WTC11 (cell line): ENCODE data around the gene SPO11. TPM values are rescaled to one million over a fixed set of nuclear protein-coding genes. Genes with fewer than 3 reads are reported as not detected.

ENCODE experiments used
- ATAC-seq: fragments of 200-7000 bp; cut with Tn5 transposase; 2 replicates; pipeline ENCODE4 v1.10.0; 2021; ENCODE audit warnings: mild to moderate bottlenecking, moderate library complexity
- CTCF ChIA-PET: fragments of 300-600 bp; sonication (Branson Sonifier 250); formaldehyde crosslinking; loops from one replicate; lab custom pipeline; 2021; ENCODE audit warnings: antibody characterized with exemption; lab: Charles Lee
- POLR2A ChIA-PET: fragments of 350-600 bp; sonication (Branson Sonifier 250); formaldehyde crosslinking; loops from one replicate; lab custom pipeline; 2021; ENCODE audit warnings: antibody characterized with exemption; lab: Charles Lee
- DNase-seq: peaks from one replicate; pipeline ENCODE4 v3.0.0; 2021; ENCODE audit warnings: low spot score
- H3K27ac Mint-ChIP-seq: 2 replicates; pipeline ENCODE4 v1.8.0; 2021; ENCODE audit warnings: mixed read lengths
- H3K27me3 Mint-ChIP-seq: 2 replicates; pipeline ENCODE4 v1.8.0; 2021; ENCODE audit warnings: low read depth, mild to moderate bottlenecking, moderate library complexity, mixed read lengths
- H3K36me3 Mint-ChIP-seq: 2 replicates; pipeline ENCODE4 v1.8.0; 2021; ENCODE audit warnings: mixed read lengths
- H3K4me1 Mint-ChIP-seq: 2 replicates; pipeline ENCODE4 v1.8.0; 2022; ENCODE audit warnings: mixed read lengths
- H3K4me3 Mint-ChIP-seq: 2 replicates; pipeline ENCODE4 v1.8.0; 2021; ENCODE audit warnings: mild to moderate bottlenecking, moderate library complexity, mixed read lengths
- H3K9me3 Mint-ChIP-seq: 2 replicates; pipeline ENCODE4 v1.8.0; 2021; ENCODE audit warnings: mixed read lengths
- ATF1 ChIP-seq: sonication (generic); formaldehyde crosslinking; IDR thresholded peaks from 2 replicates; pipeline ENCODE4 v1.8.1; 2023; ENCODE audit warnings: mild to moderate bottlenecking, moderate library complexity, missing genetic modification reagents
- CBFB ChIP-seq: sonication (generic); formaldehyde crosslinking; IDR thresholded peaks from 2 replicates; pipeline ENCODE4 v1.8.1; 2022; ENCODE audit warnings: mild to moderate bottlenecking, low read depth, missing genetic modification reagents
- FOXJ3 ChIP-seq: sonication (generic); formaldehyde crosslinking; IDR thresholded peaks from 2 replicates; pipeline ENCODE4 v1.9.0; 2021; ENCODE audit warnings: missing genetic modification reagents, mild to moderate bottlenecking, borderline replicate concordance
- GABPB1 ChIP-seq: sonication (generic); formaldehyde crosslinking; IDR thresholded peaks from 2 replicates; pipeline ENCODE4 v1.8.1; 2023; ENCODE audit warnings: mild to moderate bottlenecking, missing genetic modification reagents
- KAT7 ChIP-seq: sonication (generic); formaldehyde crosslinking; IDR thresholded peaks from 2 replicates; pipeline ENCODE4 v1.8.1; 2023; ENCODE audit warnings: missing genetic modification reagents, mild to moderate bottlenecking, borderline replicate concordance
- NFATC4 ChIP-seq: fragments of 250-450 bp; sonication (Bioruptor Pico); IDR thresholded peaks from 2 replicates; pipeline ENCODE4 v1.9.0; 2021; ENCODE audit warnings: mild to moderate bottlenecking
- NFE2L1 ChIP-seq: sonication (generic); formaldehyde crosslinking; IDR thresholded peaks from 2 replicates; pipeline ENCODE4 v1.8.1; 2023; ENCODE audit warnings: missing genetic modification reagents
- TP53 ChIP-seq: sonication (generic); formaldehyde crosslinking; IDR thresholded peaks from 2 replicates; pipeline ENCODE4 v1.8.1; 2023; ENCODE audit warnings: mild to moderate bottlenecking, missing genetic modification reagents
- ZNF219 ChIP-seq: sonication (generic); formaldehyde crosslinking; IDR thresholded peaks from 2 replicates; pipeline ENCODE4 v1.8.0; 2023; ENCODE audit warnings: missing genetic modification reagents, mild to moderate bottlenecking, borderline replicate concordance
- ZNF317 ChIP-seq: sonication (generic); formaldehyde crosslinking; IDR thresholded peaks from 2 replicates; pipeline ENCODE4 v1.8.1; 2023; ENCODE audit warnings: low read depth, mild to moderate bottlenecking, moderate library complexity, missing genetic modification reagents, borderline replicate concordance
- ZNF671 ChIP-seq: fragments of 250-450 bp; sonication (Bioruptor Pico); IDR thresholded peaks from 2 replicates; pipeline ENCODE4 v1.8.0; 2021; ENCODE audit warnings: mild to moderate bottlenecking
- total RNA-seq: library from RNA; stranded (reverse); gene quantifications from 3 replicates; pipeline ENCODE4 v1.2.3, GENCODE V29; 2021
- TF ChIP-seq, protein P1 (sequence below): sonication (generic); formaldehyde crosslinking; IDR thresholded peaks from 2 replicates; pipeline ENCODE4 v1.8.0; 2023; ENCODE audit warnings: missing genetic modification reagents, mild to moderate bottlenecking, borderline replicate concordance
- TF ChIP-seq, protein P2 (sequence below): sonication (generic); formaldehyde crosslinking; IDR thresholded peaks from 2 replicates; pipeline ENCODE4 v1.8.1; 2023; ENCODE audit warnings: mild to moderate bottlenecking, missing genetic modification reagents, moderate library complexity
- TF ChIP-seq, protein P3 (sequence below): fragments of 250-450 bp; sonication (Bioruptor Pico); IDR thresholded peaks from 2 replicates; pipeline ENCODE4 v1.9.0; 2021; ENCODE audit warnings: mild to moderate bottlenecking, borderline replicate concordance
- TF ChIP-seq, protein P4 (sequence below): fragments of 250-450 bp; sonication (Bioruptor Pico); IDR thresholded peaks from 2 replicates; pipeline ENCODE4 v2.1.2; 2022; ENCODE audit warnings: mild to moderate bottlenecking, moderate library complexity
- TF ChIP-seq, protein P5 (sequence below): fragments of 250-450 bp; sonication (Bioruptor Pico); IDR thresholded peaks from 2 replicates; pipeline ENCODE4 v1.9.0; 2021; ENCODE audit warnings: mild to moderate bottlenecking

The SPO11 gene
- total RNA-seq, 1 experiment from 2014 or later: not detected

DNA sequence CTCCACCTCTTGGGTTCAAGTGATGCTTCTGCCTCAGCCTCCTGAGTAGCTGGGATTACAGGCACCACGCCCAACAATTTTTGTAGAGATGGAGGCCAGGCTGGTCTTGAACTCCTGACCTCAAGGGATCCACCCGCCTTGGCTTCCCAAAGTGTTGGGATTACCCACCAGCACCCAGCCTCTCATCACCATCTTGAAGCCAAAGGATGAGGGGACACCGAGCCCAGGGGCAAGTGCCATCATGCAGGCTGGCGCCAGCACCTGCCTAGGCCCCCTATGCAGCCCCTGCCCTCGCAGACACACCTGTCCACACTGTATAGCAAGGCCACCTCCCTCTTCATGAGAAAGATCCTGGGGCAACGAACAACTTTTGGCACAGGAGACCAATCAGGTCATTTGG lies 56.3 kb downstream of the SPO11 start (continued):
- TF ChIP-seq, protein P1, sequence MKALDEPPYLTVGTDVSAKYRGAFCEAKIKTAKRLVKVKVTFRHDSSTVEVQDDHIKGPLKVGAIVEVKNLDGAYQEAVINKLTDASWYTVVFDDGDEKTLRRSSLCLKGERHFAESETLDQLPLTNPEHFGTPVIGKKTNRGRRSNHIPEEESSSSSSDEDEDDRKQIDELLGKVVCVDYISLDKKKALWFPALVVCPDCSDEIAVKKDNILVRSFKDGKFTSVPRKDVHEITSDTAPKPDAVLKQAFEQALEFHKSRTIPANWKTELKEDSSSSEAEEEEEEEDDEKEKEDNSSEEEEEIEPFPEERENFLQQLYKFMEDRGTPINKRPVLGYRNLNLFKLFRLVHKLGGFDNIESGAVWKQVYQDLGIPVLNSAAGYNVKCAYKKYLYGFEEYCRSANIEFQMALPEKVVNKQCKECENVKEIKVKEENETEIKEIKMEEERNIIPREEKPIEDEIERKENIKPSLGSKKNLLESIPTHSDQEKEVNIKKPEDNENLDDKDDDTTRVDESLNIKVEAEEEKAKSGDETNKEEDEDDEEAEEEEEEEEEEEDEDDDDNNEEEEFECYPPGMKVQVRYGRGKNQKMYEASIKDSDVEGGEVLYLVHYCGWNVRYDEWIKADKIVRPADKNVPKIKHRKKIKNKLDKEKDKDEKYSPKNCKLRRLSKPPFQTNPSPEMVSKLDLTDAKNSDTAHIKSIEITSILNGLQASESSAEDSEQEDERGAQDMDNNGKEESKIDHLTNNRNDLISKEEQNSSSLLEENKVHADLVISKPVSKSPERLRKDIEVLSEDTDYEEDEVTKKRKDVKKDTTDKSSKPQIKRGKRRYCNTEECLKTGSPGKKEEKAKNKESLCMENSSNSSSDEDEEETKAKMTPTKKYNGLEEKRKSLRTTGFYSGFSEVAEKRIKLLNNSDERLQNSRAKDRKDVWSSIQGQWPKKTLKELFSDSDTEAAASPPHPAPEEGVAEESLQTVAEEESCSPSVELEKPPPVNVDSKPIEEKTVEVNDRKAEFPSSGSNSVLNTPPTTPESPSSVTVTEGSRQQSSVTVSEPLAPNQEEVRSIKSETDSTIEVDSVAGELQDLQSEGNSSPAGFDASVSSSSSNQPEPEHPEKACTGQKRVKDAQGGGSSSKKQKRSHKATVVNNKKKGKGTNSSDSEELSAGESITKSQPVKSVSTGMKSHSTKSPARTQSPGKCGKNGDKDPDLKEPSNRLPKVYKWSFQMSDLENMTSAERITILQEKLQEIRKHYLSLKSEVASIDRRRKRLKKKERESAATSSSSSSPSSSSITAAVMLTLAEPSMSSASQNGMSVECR (CRISPR knock-in tag): no peak
- TF ChIP-seq, protein P2, sequence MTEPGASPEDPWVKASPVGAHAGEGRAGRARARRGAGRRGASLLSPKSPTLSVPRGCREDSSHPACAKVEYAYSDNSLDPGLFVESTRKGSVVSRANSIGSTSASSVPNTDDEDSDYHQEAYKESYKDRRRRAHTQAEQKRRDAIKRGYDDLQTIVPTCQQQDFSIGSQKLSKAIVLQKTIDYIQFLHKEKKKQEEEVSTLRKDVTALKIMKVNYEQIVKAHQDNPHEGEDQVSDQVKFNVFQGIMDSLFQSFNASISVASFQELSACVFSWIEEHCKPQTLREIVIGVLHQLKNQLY: no peak
- TF ChIP-seq ATF1 (CRISPR knock-in tag): no peak
- TF ChIP-seq, protein P3, sequence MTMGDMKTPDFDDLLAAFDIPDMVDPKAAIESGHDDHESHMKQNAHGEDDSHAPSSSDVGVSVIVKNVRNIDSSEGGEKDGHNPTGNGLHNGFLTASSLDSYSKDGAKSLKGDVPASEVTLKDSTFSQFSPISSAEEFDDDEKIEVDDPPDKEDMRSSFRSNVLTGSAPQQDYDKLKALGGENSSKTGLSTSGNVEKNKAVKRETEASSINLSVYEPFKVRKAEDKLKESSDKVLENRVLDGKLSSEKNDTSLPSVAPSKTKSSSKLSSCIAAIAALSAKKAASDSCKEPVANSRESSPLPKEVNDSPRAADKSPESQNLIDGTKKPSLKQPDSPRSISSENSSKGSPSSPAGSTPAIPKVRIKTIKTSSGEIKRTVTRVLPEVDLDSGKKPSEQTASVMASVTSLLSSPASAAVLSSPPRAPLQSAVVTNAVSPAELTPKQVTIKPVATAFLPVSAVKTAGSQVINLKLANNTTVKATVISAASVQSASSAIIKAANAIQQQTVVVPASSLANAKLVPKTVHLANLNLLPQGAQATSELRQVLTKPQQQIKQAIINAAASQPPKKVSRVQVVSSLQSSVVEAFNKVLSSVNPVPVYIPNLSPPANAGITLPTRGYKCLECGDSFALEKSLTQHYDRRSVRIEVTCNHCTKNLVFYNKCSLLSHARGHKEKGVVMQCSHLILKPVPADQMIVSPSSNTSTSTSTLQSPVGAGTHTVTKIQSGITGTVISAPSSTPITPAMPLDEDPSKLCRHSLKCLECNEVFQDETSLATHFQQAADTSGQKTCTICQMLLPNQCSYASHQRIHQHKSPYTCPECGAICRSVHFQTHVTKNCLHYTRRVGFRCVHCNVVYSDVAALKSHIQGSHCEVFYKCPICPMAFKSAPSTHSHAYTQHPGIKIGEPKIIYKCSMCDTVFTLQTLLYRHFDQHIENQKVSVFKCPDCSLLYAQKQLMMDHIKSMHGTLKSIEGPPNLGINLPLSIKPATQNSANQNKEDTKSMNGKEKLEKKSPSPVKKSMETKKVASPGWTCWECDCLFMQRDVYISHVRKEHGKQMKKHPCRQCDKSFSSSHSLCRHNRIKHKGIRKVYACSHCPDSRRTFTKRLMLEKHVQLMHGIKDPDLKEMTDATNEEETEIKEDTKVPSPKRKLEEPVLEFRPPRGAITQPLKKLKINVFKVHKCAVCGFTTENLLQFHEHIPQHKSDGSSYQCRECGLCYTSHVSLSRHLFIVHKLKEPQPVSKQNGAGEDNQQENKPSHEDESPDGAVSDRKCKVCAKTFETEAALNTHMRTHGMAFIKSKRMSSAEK: no peak
- no peak for TF ChIP-seq CBFB (CRISPR knock-in tag)
- no peak for TF ChIP-seq FOXJ3
- no peak for TF ChIP-seq NFATC4 (CRISPR knock-in tag)

DNA sequence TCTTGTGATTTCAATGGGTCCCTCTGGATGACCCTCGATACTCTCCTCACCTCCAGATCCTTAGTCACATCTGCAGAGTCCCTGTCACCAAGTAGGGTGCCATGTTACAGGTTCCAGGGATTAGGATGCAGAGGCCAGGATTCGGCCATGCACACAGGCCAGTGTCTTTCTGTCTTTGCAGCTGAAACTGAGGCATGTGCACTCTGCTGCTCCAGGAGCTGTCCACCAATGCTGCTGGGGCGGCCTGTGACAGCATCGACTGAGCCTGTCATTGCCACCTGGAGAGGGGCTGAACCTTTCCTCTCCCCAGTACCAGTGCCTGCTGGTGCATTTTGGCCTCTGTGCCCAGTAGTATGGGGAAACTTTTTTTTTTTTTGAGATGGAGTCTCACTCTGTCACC lies 57.2 kb downstream of the SPO11 start:
- Mint-ChIP-seq H3K4me3 (no peak overlapping the region), H3K9me3 (no peaks in the 10 kb centered on the region), H3K4me1 (peaks cover 16% of the 10 kb centered on the region), H3K36me3 (peaks cover 3% of the 10 kb centered on the region; the same call in 1 of the 2 replicates), H3K27me3 (no peaks in the 10 kb centered on the region), H3K27ac (no peak overlapping the region)
- ChIA-PET CTCF (no interaction called here), POLR2A (no interaction called here)
- TF ChIP-seq, protein P1 (CRISPR knock-in tag): no peak
- TF ChIP-seq ZNF219 (CRISPR knock-in tag): no peak
- no peak for TF ChIP-seq NFE2L1
- no peak for TF ChIP-seq KAT7
- no peak for TF ChIP-seq ZNF671
- TF ChIP-seq, protein P4, sequence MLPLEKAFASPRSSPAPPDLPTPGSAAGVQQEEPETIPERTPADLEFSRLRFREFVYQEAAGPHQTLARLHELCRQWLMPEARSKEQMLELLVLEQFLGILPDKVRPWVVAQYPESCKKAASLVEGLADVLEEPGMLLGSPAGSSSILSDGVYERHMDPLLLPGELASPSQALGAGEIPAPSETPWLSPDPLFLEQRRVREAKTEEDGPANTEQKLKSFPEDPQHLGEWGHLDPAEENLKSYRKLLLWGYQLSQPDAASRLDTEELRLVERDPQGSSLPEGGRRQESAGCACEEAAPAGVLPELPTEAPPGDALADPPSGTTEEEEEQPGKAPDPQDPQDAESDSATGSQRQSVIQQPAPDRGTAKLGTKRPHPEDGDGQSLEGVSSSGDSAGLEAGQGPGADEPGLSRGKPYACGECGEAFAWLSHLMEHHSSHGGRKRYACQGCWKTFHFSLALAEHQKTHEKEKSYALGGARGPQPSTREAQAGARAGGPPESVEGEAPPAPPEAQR (CRISPR knock-in tag): no peak
- no peak for TF ChIP-seq ATF1 (CRISPR knock-in tag)
- no peak for TF ChIP-seq ZNF317 (CRISPR knock-in tag)
- no peak for TF ChIP-seq GABPB1 (CRISPR knock-in tag)
- TF ChIP-seq TP53 (CRISPR knock-in tag): no peak
- TF ChIP-seq, protein P5, sequence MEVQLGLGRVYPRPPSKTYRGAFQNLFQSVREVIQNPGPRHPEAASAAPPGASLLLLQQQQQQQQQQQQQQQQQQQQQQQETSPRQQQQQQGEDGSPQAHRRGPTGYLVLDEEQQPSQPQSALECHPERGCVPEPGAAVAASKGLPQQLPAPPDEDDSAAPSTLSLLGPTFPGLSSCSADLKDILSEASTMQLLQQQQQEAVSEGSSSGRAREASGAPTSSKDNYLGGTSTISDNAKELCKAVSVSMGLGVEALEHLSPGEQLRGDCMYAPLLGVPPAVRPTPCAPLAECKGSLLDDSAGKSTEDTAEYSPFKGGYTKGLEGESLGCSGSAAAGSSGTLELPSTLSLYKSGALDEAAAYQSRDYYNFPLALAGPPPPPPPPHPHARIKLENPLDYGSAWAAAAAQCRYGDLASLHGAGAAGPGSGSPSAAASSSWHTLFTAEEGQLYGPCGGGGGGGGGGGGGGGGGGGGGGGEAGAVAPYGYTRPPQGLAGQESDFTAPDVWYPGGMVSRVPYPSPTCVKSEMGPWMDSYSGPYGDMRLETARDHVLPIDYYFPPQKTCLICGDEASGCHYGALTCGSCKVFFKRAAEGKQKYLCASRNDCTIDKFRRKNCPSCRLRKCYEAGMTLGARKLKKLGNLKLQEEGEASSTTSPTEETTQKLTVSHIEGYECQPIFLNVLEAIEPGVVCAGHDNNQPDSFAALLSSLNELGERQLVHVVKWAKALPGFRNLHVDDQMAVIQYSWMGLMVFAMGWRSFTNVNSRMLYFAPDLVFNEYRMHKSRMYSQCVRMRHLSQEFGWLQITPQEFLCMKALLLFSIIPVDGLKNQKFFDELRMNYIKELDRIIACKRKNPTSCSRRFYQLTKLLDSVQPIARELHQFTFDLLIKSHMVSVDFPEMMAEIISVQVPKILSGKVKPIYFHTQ: no peak
- ATAC-seq: no peak
- DNase-seq: no peak
